IPS-NIHi7 (cell line): Measurements from ENCODE around the gene ZNF275.
"Not testable (repeated sequence)": the region's sequence is repeated elsewhere in the genome, so short reads cannot be mapped to it uniquely, and the experiment has no call there.

Experiments used
- DNase-seq: peaks from one replicate; pipeline ENCODE4 v3.0.0; 2012; ENCODE audit warnings: mixed read lengths; ENCODE audit errors: extremely low spot score

ZNF275 gene

GRCh38 chrX:153319295-153320046 lies 14.5 kb upstream of the ZNF275 start:
- no peak for DNase-seq

DNA sequence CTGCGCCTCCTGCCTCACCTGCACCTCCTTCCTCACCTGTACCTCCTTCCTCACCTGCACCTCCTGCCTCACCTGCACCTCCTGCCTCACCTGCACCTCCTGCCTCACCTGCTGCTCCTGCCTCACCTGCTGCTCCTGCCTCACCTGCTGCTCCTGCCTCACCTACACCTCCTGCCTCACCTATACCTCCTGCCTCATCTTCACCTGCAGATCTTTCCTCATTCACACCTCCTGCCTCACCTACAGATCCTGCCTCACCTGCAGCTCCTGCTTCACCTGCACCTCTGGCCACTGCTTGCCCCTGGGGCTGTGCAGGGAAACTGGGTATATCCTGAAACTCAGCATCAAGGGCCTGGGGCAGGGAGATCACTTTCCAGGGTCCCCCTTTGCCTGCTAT lies 13.9 kb upstream of the ZNF275 start:
- not testable (repeated sequence) for DNase-seq

GRCh38 chrX:153320555-153321184 lies 13.3 kb upstream of the ZNF275 start:
- DNase-seq = no peak

DNA sequence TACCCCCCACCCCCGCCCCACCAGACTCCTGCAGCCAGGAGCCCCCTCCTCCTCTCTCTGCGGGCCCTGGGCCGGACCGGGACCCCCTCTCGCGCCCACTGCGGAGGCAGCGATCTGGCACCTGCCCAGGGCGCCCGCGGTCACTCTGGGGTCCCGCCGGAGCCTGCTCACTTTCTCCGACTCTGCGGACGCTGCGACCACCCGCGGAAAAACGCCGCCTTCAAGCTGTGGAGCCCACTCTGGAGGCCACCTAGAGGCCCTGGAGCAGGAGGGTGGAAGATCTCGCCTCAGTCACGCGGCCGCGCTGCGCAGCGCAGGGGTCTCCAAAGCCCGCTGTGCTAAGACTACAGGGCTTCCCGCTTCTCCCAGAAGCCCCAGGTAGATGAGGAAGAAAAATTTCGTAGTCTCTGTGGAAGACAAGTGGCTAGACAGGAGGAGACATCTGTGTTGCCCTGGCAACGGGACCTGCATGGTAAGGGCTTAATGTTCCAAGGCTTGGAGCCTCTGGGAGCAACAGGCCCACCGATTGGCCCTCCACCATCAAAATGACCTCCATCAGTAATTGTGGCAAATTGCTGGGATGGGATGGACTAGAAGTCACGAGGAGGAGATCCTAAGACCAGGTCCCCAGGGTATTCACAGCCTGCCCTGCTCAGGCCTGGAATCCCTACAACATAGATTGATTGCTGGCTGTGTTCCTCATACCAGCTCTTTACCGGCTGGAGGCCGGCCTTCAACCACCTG lies 12.4 kb upstream of the ZNF275 start, which contains the start of gene PNMA6F:
PNMA6F (minus strand) TSS at position 387 of the 744 bp plus-strand sequence. CDS start 1,093 bp downstream, outside the sequence.
- DNase-seq = no peak

GRCh38 chrX:153327561-153327960 lies 6.4 kb upstream of the ZNF275 start:
- no peak for DNase-seq

GRCh38 chrX:153333266-153333665 lies 687 bp upstream of the ZNF275 start:
- DNase-seq = no peak

GRCh38 chrX:153334654-153335295 lies 822 bp downstream of the ZNF275 start:
- DNase-seq = no peak

- no peak for DNase-seq
Measured at GRCh38 chrX:153336121-153336894, 2.4 kb downstream of the ZNF275 start.

GRCh38 chrX:153336988-153337387 lies 3.0 kb downstream of the ZNF275 start:
- DNase-seq = no peak

DNA sequence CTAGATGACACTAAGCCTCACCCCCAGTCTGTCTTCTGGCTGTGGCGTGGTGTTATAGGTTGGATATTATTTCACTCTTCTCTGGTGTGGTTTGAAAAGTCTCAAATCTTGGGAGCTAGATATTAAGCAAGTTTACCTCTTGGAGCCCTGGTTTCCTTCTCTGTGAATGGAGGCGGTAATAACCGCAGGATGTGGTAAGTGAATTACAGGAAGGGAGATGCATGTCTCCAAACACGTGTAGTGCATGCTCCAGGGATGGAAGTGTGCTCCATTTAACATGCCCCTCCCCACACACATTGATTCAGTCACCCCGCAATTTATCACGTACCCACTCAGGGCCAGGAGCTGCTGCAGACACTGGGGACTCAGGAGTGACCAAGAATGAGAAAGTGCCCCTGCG lies 4.9 kb downstream of the ZNF275 start:
- no peak for DNase-seq

GRCh38 chrX:153339662-153340061 lies 5.7 kb downstream of the ZNF275 start:
- no peak for DNase-seq

GRCh38 chrX:153340111-153340510 lies 6.2 kb downstream of the ZNF275 start:
- no peak for DNase-seq

DNA sequence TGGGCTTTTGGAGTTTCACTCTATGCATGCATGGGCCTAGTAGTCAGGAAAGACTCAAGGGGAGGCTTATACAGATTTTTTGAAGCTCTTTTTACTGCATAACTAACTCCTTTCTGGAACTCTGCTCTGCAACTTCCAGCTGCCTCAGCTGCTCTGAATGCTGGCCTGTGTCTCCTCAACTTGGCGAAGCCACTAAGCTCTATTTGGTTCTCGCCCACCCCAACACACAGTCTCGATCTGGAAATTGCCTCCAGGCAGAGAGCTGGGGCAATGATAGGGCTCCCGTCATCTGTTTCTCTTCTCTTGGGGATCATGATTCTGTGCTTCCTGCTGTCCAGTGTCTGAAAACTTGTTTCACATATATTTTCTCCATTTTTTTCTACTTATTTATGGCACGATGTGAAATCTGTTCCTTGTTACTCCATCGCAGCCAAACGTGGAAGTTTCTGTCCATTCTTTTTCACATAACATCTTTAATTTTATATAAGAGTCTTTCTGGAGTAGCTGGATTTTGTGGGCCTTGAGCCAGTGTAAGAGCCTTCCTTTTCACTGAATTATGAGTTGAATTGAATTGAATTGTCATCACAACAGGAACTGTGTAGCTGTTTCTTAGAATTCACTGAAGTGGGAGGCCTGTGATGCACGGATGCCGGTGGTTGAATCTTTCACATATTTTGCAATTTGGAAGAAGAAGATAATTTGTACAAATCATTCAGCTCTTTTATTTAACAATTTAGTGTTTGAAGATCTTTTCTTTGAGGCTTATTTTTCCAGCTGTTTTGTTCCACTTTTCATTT lies 9.0 kb downstream of the ZNF275 start:
- DNase-seq = no peak

GRCh38 chrX:153343674-153344073 lies 9.7 kb downstream of the ZNF275 start:
- no peak for DNase-seq

- DNase-seq = no peak
Measured at GRCh38 chrX:153347530-153347929, 13.6 kb downstream of the ZNF275 start.

DNA sequence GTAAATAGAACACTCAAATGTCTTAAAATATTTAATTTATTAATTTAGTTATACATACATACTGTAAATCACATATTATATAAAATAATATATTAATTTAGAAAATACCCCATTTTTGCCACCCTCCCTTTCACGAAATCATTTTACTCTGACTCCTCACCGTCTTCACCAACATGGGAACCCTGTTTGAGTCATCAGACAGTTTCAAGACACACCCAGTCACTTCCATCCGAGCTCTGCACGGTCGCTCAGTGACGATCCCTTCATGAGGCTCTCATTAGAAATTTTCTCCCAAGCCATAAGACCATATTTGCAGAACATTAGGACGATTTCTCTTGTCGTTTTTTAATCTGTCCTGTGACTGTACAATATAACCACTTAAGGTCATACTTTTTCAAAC lies 14.5 kb downstream of the ZNF275 start:
- no peak for DNase-seq

- no peak for DNase-seq
Measured at GRCh38 chrX:153349952-153350351, 16.0 kb downstream of the ZNF275 start.

- DNase-seq = no peak
Measured at GRCh38 chrX:153351981-153352380, 18.0 kb downstream of the ZNF275 start.

- no peak for DNase-seq
Measured at GRCh38 chrX:153352858-153353257, 18.9 kb downstream of the ZNF275 start.

GRCh38 chrX:153353416-153353815 lies 19.5 kb downstream of the ZNF275 start:
- peak; percentile 54 for DNase-seq

DNA sequence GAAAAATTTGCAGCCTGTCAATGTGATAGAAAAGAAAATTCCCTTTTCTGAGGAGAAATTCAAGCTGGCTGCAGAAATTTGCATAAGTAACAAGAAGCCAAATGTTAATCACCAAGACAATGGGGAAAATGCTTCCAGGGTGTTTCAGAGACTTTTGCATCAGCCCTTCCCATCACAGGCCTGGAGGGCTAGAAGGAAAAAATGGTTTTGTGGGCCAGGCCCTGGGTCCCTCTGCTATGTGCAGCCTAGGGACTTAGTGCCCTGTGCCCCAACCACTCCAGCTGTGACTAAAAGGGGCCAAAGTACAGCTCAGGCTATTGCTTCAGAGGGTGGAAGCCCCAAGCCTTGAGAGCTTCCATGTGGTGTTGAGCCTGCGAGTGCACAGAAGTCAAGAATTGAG lies 23.9 kb downstream of the ZNF275 start:
- no peak for DNase-seq
